Measurements from ENCODE around the gene ADAP2. TPM values are rescaled to one million over a fixed set of nuclear protein-coding genes. Genes with fewer than 3 reads are reported as not detected.

ADAP2 gene
- total and polyA plus RNA-seq, 2 of the 8 experiments (the other 6 are each of a cell fraction or from before 2014, with no cell fraction given) = 0.76 to 1.1 TPM

GRCh38 chr17:31007695-31008373 lies 86.1 kb downstream of the ADAP2 start (continued):
- TF ChIP-seq MAX (IDR thresholded peaks at IDR 0.05) (no peak), SAP30 (IDR thresholded peaks at IDR 0.05; ENCODE audit: insufficient read depth, insufficient replicate concordance, low read length) (no peak), RBBP5 (IDR thresholded peaks at IDR 0.05; ENCODE audit: borderline replicate concordance, low read depth, low read length) (no peak)

Measured in H1 (cell line).